D721Med (cell line): Measurements from ENCODE around the gene TARS3.

Source experiments
- DNase-seq: peaks from one replicate; pipeline ENCODE4 v3.0.0; 2011; ENCODE audit warnings: low spot score; ENCODE audit not compliant: insufficient read length
- FAIRE-seq: peaks from 2 replicates; lab custom pipeline; 2011; peaks lifted over from hg19 to GRCh38; lab: Jason Lieb, UNC
- CTCF ChIP-seq: IDR thresholded peaks from 2 replicates; pipeline ENCODE4 v1.5.1; 2012; ENCODE audit warnings: mild to moderate bottlenecking, control low read depth; ENCODE audit not compliant: insufficient read depth; ENCODE audit errors: missing control alignments

The TARS3 gene

GRCh38 chr15:101684384-101684783 lies 39.9 kb downstream of the TARS3 start:
- no peak for FAIRE-seq
- no peak for DNase-seq
- no peak for TF ChIP-seq CTCF

- FAIRE-seq (no peak), DNase-seq (no peak)
- no peak for TF ChIP-seq CTCF
Measured at GRCh38 chr15:101679806-101680205, 44.5 kb downstream of the TARS3 start.

GRCh38 chr15:101676921-101677329 lies 47.3 kb downstream of the TARS3 start:
- DNase-seq (no peak), FAIRE-seq (no peak)
- TF ChIP-seq CTCF, result no peak

GRCh38 chr15:101675796-101676582 lies 48.3 kb downstream of the TARS3 start:
- TF ChIP-seq CTCF, result no peak
- no peak for DNase-seq
- FAIRE-seq, result no peak

- FAIRE-seq (no peak), DNase-seq (no peak)
- TF ChIP-seq CTCF, result no peak
Measured at GRCh38 chr15:101675015-101675414, 49.3 kb downstream of the TARS3 start.

GRCh38 chr15:101672298-101672697 lies 52.0 kb downstream of the TARS3 start:
- FAIRE-seq (no peak), DNase-seq (no peak)
- TF ChIP-seq CTCF, result no peak

- TF ChIP-seq CTCF, result no peak
- DNase-seq (no peak), FAIRE-seq (no peak)
Measured at GRCh38 chr15:101669744-101670143, 54.5 kb downstream of the TARS3 start.
